DND-41 (cell line): Measurements from ENCODE around the gene LCN9.
"Not testable (repeated sequence)": the region's sequence is repeated elsewhere in the genome, so short reads cannot be mapped to it uniquely, and the experiment has no call there.

Experiments used
- EZH2 ChIP-seq: IDR thresholded peaks from 3 replicates; pipeline ENCODE4 v1.6.1; 2012; ENCODE audit warnings: borderline replicate concordance, low read depth, mild to moderate bottlenecking, moderate library complexity, low read length, inconsistent platforms; ENCODE audit not compliant: severe bottlenecking
- TF ChIP-seq, protein P1 (sequence below): IDR thresholded peaks from 2 replicates; pipeline ENCODE4 v1.5.1; 2012; ENCODE audit warnings: borderline replicate concordance, low read length, moderate library complexity, mild to moderate bottlenecking; ENCODE audit not compliant: poor library complexity, severe bottlenecking; ENCODE audit errors: extremely low read depth

GRCh38 chr9:135669018-135669417 is 5.9 kb downstream of the LCN9 start:
- TF ChIP-seq, protein P1, sequence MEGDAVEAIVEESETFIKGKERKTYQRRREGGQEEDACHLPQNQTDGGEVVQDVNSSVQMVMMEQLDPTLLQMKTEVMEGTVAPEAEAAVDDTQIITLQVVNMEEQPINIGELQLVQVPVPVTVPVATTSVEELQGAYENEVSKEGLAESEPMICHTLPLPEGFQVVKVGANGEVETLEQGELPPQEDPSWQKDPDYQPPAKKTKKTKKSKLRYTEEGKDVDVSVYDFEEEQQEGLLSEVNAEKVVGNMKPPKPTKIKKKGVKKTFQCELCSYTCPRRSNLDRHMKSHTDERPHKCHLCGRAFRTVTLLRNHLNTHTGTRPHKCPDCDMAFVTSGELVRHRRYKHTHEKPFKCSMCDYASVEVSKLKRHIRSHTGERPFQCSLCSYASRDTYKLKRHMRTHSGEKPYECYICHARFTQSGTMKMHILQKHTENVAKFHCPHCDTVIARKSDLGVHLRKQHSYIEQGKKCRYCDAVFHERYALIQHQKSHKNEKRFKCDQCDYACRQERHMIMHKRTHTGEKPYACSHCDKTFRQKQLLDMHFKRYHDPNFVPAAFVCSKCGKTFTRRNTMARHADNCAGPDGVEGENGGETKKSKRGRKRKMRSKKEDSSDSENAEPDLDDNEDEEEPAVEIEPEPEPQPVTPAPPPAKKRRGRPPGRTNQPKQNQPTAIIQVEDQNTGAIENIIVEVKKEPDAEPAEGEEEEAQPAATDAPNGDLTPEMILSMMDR, result not testable (repeated sequence)
- TF ChIP-seq EZH2, result not testable (repeated sequence)
